Measurements from ENCODE around the gene CLDN24.

The CLDN24 gene

DNA sequence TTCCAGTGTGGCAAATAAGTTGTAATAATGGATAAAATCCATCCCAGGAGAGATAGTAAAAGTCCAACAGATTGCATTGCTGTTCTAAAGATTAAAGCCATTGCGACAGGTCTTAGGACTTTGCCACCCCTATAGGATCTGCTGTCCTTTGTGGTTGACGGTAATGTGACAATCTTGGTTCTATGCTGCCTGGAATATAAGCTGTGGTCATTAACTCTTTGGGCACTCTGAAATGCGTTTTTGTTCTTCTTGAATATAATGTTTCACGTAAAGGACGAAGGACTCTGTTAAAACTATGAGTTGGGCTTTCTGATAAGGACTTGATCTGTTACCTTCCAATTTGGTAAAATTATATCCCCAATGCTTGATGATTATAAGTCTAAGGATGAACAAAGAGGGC is at the start of gene CLDN24:
Gene CLDN24 (minus strand): TSS at position 101 of the 400 bp plus-strand sequence. CDS start 0 bp downstream, at position 101.
- no peak for DNase-seq (ENCODE audit: low read depth)

GRCh38 chr4:183370786-183371185 is 48.6 kb upstream of the CLDN24 start:
- DNase-seq (ENCODE audit: low read depth), result no peak

DNA sequence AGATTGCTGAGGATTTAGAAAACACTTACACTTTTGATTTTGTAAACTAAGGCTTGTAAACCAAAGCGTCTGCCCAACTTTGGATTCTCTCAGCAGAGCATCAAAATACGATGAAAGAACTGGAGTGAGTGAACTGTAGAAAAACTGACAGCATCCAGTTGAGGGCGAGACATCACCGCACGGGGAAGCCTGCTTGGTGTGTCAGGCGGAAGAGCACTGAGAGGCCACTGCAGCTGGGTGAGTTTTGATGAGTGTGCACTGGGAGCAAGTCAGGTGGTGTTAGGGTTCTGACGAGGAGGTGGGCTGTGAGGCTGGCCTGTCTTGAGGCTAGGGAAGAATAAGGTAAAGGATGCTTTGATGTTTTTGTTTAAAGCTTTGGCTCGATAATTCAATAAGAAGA is 46.8 kb upstream of the CLDN24 start:
- DNase-seq (ENCODE audit: low read depth), result no peak

DNA sequence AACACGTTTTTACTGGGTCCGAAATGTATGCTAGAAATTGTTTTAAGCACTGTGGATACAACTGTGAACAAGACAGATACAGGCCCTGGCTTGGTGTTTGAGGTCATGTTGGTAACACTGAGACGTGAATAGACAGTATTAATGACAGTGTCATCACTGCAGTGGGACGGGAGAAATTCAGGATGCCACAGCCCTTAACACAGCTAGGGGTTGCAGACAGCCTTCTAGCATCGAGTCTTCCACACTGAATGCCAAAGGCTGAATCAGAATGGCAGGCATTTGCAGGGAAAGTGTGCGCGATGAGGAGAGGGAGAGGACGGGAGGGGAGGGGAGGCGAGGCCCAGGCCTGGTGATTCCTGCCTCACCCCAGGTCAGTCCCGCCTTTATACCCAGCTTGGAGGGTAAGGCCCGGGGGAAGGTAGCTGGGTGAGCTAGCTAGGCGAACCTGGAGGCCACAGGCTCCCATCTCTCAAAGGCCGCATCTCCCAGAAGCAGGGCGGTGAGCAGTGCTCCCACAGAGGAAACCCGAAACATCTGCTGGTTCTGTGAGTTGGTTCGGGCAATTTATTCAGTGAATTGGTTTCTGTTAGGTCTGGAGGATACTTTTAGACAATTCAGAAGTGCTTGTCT is 44.1 kb upstream of the CLDN24 start:
- no peak for DNase-seq (ENCODE audit: low read depth)

DNA sequence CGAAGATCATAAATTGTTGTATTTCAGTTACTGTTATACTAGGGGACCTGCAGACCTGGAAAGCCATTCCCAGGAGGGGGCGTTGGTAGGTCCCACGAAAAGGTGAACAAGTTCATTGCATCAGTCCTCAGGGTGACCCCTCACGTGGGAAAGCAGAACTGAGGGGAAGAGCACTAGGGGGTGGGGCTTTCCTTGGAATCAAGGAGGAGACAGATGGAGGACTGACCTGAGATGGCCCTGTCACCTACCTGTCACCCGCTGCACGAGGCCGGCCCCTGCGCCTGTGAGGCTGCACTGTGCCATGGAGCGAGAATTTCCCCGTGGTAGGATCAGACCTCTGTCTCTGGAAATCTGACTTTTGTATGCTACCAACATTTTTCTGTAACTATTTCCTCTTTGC is 41.8 kb upstream of the CLDN24 start:
- DNase-seq (ENCODE audit: low read depth), result no peak

- DNase-seq (ENCODE audit: low read depth), result peak; percentile 53
Measured at GRCh38 chr4:183362916-183363542, 40.8 kb upstream of the CLDN24 start.

GRCh38 chr4:183362036-183362435 is 39.8 kb upstream of the CLDN24 start:
- DNase-seq (ENCODE audit: low read depth), result no peak

- DNase-seq (ENCODE audit: low read depth), result peak; percentile 63
Measured at GRCh38 chr4:183360161-183360919, 38.1 kb upstream of the CLDN24 start.

GRCh38 chr4:183358215-183358755 is 36.1 kb upstream of the CLDN24 start:
- no peak for DNase-seq (ENCODE audit: low read depth)

GRCh38 chr4:183356931-183357675 is 34.9 kb upstream of the CLDN24 start:
- no peak for DNase-seq (ENCODE audit: low read depth)

DNA sequence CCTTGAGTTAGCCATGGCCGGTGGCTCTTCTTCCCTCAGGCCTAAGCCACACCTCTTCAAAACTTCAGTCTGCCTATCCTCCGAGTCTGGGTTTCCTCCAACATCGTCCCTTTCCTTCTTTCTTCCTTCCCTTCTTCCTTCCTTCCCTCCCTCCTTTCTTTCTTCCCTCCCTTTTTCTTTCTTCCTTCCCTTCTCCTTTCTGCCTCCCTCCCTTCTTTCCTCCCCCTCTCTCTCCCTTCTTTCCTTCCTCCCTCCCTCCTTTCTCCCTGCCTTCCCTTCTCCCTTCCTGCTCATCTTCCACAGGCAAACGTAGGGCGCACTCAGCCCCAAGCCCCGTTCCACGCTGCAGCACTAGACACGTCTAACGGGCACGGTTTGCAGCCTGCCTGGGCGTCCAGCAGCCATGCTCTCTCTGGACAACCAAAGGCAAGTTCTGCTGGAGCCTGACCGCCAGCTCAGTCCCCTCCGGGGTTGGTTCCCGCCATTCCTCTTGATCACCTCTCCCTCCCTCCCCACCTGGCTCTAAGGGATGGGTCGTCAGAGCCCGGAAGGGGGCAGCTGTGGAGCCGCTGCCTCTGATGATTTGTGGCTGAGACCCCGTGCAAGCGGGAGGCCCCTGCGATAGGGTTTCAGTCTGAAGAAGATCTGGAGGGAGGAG is 34.1 kb upstream of the CLDN24 start:
- DNase-seq (ENCODE audit: low read depth), result no peak

DNA sequence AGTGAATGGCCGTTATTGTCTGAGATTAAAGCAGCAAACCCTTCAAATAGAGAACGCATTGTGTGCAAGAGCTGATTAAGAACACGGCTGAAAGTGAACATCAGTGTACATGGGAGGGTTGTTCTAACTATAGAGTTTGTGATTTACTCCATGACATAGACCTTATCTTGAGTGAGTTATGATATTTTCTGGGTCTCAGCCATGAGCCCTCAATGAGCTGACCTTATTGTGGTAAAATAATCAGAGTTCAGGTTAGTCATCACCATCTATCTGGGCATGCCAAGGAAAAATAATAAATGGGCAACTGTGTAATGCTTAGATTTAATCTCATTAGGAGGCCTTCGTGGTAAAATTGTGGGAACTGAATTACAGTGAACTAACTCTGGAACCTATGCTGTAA is 33.2 kb upstream of the CLDN24 start:
- DNase-seq (ENCODE audit: low read depth), result peak; percentile 60

DNA sequence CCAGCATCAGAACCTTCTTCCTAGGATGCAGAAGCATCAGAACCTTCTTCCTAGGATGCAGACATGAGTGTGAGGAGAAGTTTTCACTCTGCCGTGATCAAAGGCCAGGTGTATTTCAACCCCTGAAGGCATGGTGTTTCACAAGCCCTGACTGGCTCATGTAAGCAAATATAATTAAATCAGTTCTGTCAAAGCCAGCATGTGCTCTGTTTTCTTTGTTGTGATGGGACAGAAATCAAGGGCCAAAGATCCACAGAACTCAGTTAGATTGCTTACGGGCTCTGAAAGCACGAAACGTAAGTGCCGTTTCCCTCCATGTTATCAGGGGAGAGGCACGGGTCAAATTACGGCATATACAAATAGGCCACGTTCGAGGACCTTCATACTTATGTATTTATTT is 32.0 kb upstream of the CLDN24 start:
- no peak for DNase-seq (ENCODE audit: low read depth)

DNA sequence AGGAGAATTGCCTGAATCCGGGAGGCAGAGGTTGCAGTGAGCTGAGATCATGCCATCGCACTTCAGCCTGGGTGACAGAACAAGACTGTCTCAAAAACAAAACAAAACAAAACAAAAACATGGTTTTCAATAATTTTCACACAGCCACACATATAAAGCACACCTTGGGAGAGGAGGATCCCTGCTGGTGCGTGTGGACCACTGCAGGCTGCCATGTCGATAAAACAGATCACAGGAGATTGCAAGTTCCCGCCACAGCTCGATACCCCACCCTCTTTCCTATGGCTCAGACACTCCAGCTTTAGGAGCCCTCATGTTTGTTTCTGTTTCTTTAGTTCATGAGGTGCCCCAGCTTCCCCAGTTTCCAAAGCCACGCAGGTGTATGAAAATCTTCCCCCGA is 31.3 kb upstream of the CLDN24 start:
- DNase-seq (ENCODE audit: low read depth), result no peak

DNA sequence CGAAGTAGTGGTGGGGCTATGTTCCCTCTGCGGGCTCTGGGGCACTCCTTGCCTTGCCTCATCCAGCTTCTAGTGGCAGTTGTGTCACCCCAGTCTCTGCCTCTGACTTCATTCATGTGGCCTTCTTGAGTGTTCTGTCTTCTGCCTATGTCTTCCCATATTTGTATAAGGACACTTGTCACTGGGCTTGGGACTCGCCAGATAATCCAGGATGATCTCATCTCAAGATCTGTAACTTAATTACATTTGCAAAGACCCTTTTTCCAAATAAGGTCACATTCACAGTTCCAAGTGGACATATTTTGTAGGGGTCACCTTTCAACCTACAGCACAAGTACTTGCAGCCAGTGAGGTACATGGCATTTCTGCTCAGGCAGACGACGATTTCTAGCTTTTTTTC is 30.3 kb upstream of the CLDN24 start:
- no peak for DNase-seq (ENCODE audit: low read depth)

GRCh38 chr4:183350317-183351071 is 28.3 kb upstream of the CLDN24 start:
- no peak for DNase-seq (ENCODE audit: low read depth)

GRCh38 chr4:183349673-183350072 is 27.4 kb upstream of the CLDN24 start:
- DNase-seq (ENCODE audit: low read depth), result peak; percentile 64

GRCh38 chr4:183348706-183349659 is 26.8 kb upstream of the CLDN24 start:
- DNase-seq (ENCODE audit: low read depth), result peak; percentile 89

DNA sequence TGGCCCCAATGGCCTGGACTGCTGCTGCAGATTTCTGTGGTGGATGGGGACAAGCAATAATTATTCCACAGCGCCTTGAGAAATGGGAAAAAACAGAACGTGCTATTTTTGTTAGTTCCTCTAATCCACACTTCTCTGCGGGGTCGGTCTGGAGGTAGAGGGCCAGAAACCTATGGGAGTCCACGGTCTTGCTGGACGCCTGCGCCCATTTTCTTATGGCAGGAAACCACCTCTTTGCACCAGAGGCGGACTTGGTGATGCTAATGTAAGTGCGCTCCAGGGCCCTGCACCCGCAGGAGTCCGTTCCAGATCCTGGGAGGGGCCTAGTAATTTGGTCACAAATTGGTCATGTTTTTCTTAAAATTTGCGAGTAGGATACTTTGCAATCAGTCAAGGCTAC is 25.9 kb upstream of the CLDN24 start:
- DNase-seq (ENCODE audit: low read depth), result no peak

GRCh38 chr4:183347566-183347965 is 25.3 kb upstream of the CLDN24 start:
- DNase-seq (ENCODE audit: low read depth), result peak; percentile 77

Measured in iris pigment epithelial cell (primary cell).